Activated naive CD4-positive, alpha-beta T cell treated with anti-CD3 and anti-CD28 coated beads for 36 hours (primary cell): Measurements from ENCODE around the gene MTERF1. TPM values are rescaled to one million over a fixed set of nuclear protein-coding genes. Genes with fewer than 3 reads are reported as not detected.
"Not testable (repeated sequence)": the region's sequence is repeated elsewhere in the genome, so short reads cannot be mapped to it uniquely, and the experiment has no call there.

Experiments used
- CTCF ChIA-PET: fragments of 350-600 bp; sonication (Branson Sonifier 250); formaldehyde crosslinking; loops from one replicate; lab custom pipeline; 2021; ENCODE audit warnings: antibody characterized with exemption; lab: Charles Lee
- DNase-seq: peaks from one replicate; pipeline ENCODE4 v3.0.0-alpha.2; 2020
- H3K27ac Mint-ChIP-seq: one replicate; pipeline ENCODE4 v1.8.0; 2021; ENCODE audit warnings: mild to moderate bottlenecking, mixed read lengths
- H3K27me3 Mint-ChIP-seq: one replicate; pipeline ENCODE4 v1.8.0; 2021; ENCODE audit warnings: low read depth, mixed read lengths
- H3K36me3 Mint-ChIP-seq: one replicate; pipeline ENCODE4 v1.8.0; 2021; ENCODE audit warnings: low read depth, mixed read lengths
- H3K4me1 Mint-ChIP-seq: one replicate; pipeline ENCODE4 v1.8.0; 2021; ENCODE audit warnings: low read depth, mixed read lengths
- H3K4me3 Mint-ChIP-seq: one replicate; pipeline ENCODE4 v1.8.0; 2021; ENCODE audit warnings: mild to moderate bottlenecking, moderate library complexity, mixed read lengths
- H3K9me3 Mint-ChIP-seq: one replicate; pipeline ENCODE4 v1.8.0; 2021; ENCODE audit warnings: mixed read lengths
- intact Hi-C: fragments of 100-400 bp; cut with micrococcal nuclease; formaldehyde crosslinking; loops from one replicate; pipeline ENCODE4 v1.15.1; 2023
- total RNA-seq, 2 experiments: library from RNA; stranded (reverse); gene quantifications; one replicate each; pipeline ENCODE4 v1.2.3, GENCODE V29; 2021

MTERF1 gene
- total RNA-seq, 2 experiments from 2014 or later, result 13.7 to 16.7 TPM

GRCh38 chr7:91898240-91898992, 17.9 kb upstream of the MTERF1 start:
- H3K9me3 Mint-ChIP-seq, result no peaks in the 10 kb centered on the region
- CTCF ChIA-PET, result no interaction called here

GRCh38 chr7:91894781-91895480, 14.4 kb upstream of the MTERF1 start:
- CTCF ChIA-PET, result interaction anchor here (0.7 kb wide), 1 partner anchor 10 kb away, joined by 3 read pairs; no protein-coding TSS in a partner anchor
- no peaks in the 10 kb centered on the region for H3K4me1 Mint-ChIP-seq
- DNase-seq, result no peak
- intact Hi-C loops, result no loop called here
- H3K36me3 Mint-ChIP-seq, result no peaks in the 10 kb centered on the region
- H3K27ac Mint-ChIP-seq, result no peak overlapping the region
- no peak overlapping the region for H3K4me3 Mint-ChIP-seq
- H3K9me3 Mint-ChIP-seq, result no peaks in the 10 kb centered on the region
- peaks cover 2% of the 10 kb centered on the region for H3K27me3 Mint-ChIP-seq

More at GRCh38 chr7:91898240-91898992, 17.9 kb upstream of the MTERF1 start:
- Mint-ChIP-seq H3K36me3 (no peaks in the 10 kb centered on the region), H3K4me1 (no peaks in the 10 kb centered on the region), H3K4me3 (no peak overlapping the region), H3K27ac (no peak overlapping the region), H3K27me3 (peaks cover 2% of the 10 kb centered on the region)
- DNase-seq, result no peak
- intact Hi-C loops, result no loop called here

- DNase-seq, H3K27ac Mint-ChIP-seq, H3K4me1 Mint-ChIP-seq, intact Hi-C loops, H3K36me3 Mint-ChIP-seq, H3K27me3 Mint-ChIP-seq, CTCF ChIA-PET, H3K4me3 Mint-ChIP-seq, H3K9me3 Mint-ChIP-seq: not testable (repeated sequence)
These were observed 13.2 kb upstream of the MTERF1 start for GRCh38 chr7:91893699-91894098.

- CTCF ChIA-PET, result no interaction called here
- DNase-seq, result no peak
- Mint-ChIP-seq H3K9me3 (no peaks in the 10 kb centered on the region), H3K27ac (no peak overlapping the region), H3K4me1 (no peaks in the 10 kb centered on the region), H3K27me3 (peaks cover 2% of the 10 kb centered on the region), H3K4me3 (no peak overlapping the region), H3K36me3 (peaks cover 2% of the 10 kb centered on the region)
- intact Hi-C loops, result no loop called here
These were observed 12.4 kb upstream of the MTERF1 start for GRCh38 chr7:91892821-91893340.

- DNase-seq, result no peak
- peaks cover 2% of the 10 kb centered on the region for H3K36me3 Mint-ChIP-seq
- CTCF ChIA-PET, result no interaction called here
- no peak overlapping the region for H3K4me3 Mint-ChIP-seq
- H3K4me1 Mint-ChIP-seq, result no peaks in the 10 kb centered on the region
- no peak overlapping the region for H3K27ac Mint-ChIP-seq
- H3K9me3 Mint-ChIP-seq, result no peaks in the 10 kb centered on the region
- peaks cover 2% of the 10 kb centered on the region for H3K27me3 Mint-ChIP-seq
- intact Hi-C loops, result no loop called here
These were observed 11.7 kb upstream of the MTERF1 start for GRCh38 chr7:91892099-91892705.

GRCh38 chr7:91888271-91889175, 8.0 kb upstream of the MTERF1 start:
- DNase-seq, H3K27me3 Mint-ChIP-seq, intact Hi-C loops, H3K36me3 Mint-ChIP-seq, H3K9me3 Mint-ChIP-seq, H3K4me3 Mint-ChIP-seq, H3K27ac Mint-ChIP-seq, CTCF ChIA-PET, H3K4me1 Mint-ChIP-seq: not testable (repeated sequence)

- H3K4me3 Mint-ChIP-seq, H3K27ac Mint-ChIP-seq, H3K27me3 Mint-ChIP-seq, H3K36me3 Mint-ChIP-seq, intact Hi-C loops, CTCF ChIA-PET, H3K4me1 Mint-ChIP-seq, DNase-seq, H3K9me3 Mint-ChIP-seq: not testable (repeated sequence)
These were observed 7.1 kb upstream of the MTERF1 start for GRCh38 chr7:91887336-91888213.

GRCh38 chr7:91883676-91884362, 3.3 kb upstream of the MTERF1 start:
- peaks cover 12% of the 10 kb centered on the region for H3K4me1 Mint-ChIP-seq
- no peaks in the 10 kb centered on the region for H3K9me3 Mint-ChIP-seq
- no peak overlapping the region for H3K27ac Mint-ChIP-seq
- intact Hi-C loops, result loop anchor here (5.0 kb wide), 3 partner anchors 578 to 1482 kb away; partner anchors contain the start of genes CLDN12 and VPS50
- no peak overlapping the region for H3K4me3 Mint-ChIP-seq
- H3K27me3 Mint-ChIP-seq, result no peaks in the 10 kb centered on the region
- H3K36me3 Mint-ChIP-seq, result peaks cover 6% of the 10 kb centered on the region
- CTCF ChIA-PET, result interaction anchor here (0.5 to 0.9 kb wide), 2 partner anchors 54 to 56 kb away, joined by 3 read pairs; no protein-coding TSS in a partner anchor
- no peak for DNase-seq

- Mint-ChIP-seq H3K9me3 (no peaks in the 10 kb centered on the region), H3K36me3 (peaks cover 24% of the 10 kb centered on the region), H3K4me1 (peaks cover 23% of the 10 kb centered on the region), H3K27ac (peak overlapping the region; percentile 94), H3K27me3 (no peaks in the 10 kb centered on the region), H3K4me3 (peak overlapping the region; percentile 95)
- DNase-seq, result no peak
- CTCF ChIA-PET, result interaction anchor here (0.6 to 2.5 kb wide), 13 partner anchors 10 to 797 kb away, joined by 3 to 17 read pairs (median 6); partner anchors contain the start of genes AKAP9, GATAD1 and RBM48
- intact Hi-C loops, result loop anchor here (1.0 to 5.0 kb wide), 14 partner anchors 50 to 1478 kb away; partner anchors contain the start of genes AKAP9, ANKIB1, CLDN12 and CYP51A1
These were observed 488 bp downstream of the MTERF1 start for GRCh38 chr7:91880016-91880412.

- H3K9me3 Mint-ChIP-seq, result no peaks in the 10 kb centered on the region
- no peak overlapping the region for H3K27ac Mint-ChIP-seq
- H3K4me1 Mint-ChIP-seq, result peaks cover 23% of the 10 kb centered on the region
- CTCF ChIA-PET, result interaction anchor here (1.6 kb wide), 1 partner anchor 47 kb away, joined by 6 read pairs; no protein-coding TSS in a partner anchor
- no peak overlapping the region for H3K4me3 Mint-ChIP-seq
- peaks cover 39% of the 10 kb centered on the region for H3K36me3 Mint-ChIP-seq
- intact Hi-C loops, result no loop called here
- DNase-seq, result no peak
- H3K27me3 Mint-ChIP-seq, result no peaks in the 10 kb centered on the region
These were observed 3.9 kb downstream of the MTERF1 start for GRCh38 chr7:91876391-91877133.
